Ishikawa (cell line): ENCODE data around the gene ABCB11.

ENCODE experiments used
- CEBPB ChIP-seq: IDR thresholded peaks from 2 replicates; pipeline ENCODE4 v1.6.1; 2012
- CREB1 ChIP-seq: IDR thresholded peaks from 2 replicates; pipeline ENCODE4 v1.6.1; 2012; ENCODE audit warnings: low read depth
- EGR1 ChIP-seq: IDR thresholded peaks from 2 replicates; pipeline ENCODE4 v1.6.1; 2012
- EP300 ChIP-seq: IDR thresholded peaks from 2 replicates; pipeline ENCODE4 v1.6.1; 2012; ENCODE audit warnings: borderline replicate concordance
- FOXM1 ChIP-seq: IDR thresholded peaks from 2 replicates; pipeline ENCODE4 v1.6.1; 2012; ENCODE audit warnings: low read depth, borderline replicate concordance
- NFIC ChIP-seq: IDR thresholded peaks from 2 replicates; pipeline ENCODE4 v1.6.1; 2012
- RAD21 ChIP-seq: IDR thresholded peaks from 2 replicates; pipeline ENCODE4 v1.6.1; 2012; ENCODE audit warnings: low read depth
- TAF1 ChIP-seq: IDR thresholded peaks from 2 replicates; pipeline ENCODE4 v1.6.1; 2012; ENCODE audit warnings: low read depth, mild to moderate bottlenecking
- TCF12 ChIP-seq: IDR thresholded peaks from 2 replicates; pipeline ENCODE4 v1.6.1; 2012; ENCODE audit warnings: low read depth
- TEAD4 ChIP-seq: IDR thresholded peaks from 2 replicates; pipeline ENCODE4 v1.6.1; 2012
- YY1 ChIP-seq: IDR thresholded peaks from 2 replicates; pipeline ENCODE4 v1.6.1; 2012; ENCODE audit warnings: low read depth
- ZBTB7A ChIP-seq: IDR thresholded peaks from 2 replicates; pipeline ENCODE4 v1.6.1; 2012; ENCODE audit warnings: low read depth
- TF ChIP-seq, protein P1 (sequence below): IDR thresholded peaks from 2 replicates; pipeline ENCODE4 v1.6.1; 2012; ENCODE audit warnings: low read depth, mild to moderate bottlenecking
- TF ChIP-seq, protein P2 (sequence below): IDR thresholded peaks from 2 replicates; pipeline ENCODE4 v1.6.1; 2012
- TF ChIP-seq, protein P3 (sequence below): IDR thresholded peaks from 2 replicates; pipeline ENCODE4 v1.6.1; 2012

ABCB11 gene

DNA sequence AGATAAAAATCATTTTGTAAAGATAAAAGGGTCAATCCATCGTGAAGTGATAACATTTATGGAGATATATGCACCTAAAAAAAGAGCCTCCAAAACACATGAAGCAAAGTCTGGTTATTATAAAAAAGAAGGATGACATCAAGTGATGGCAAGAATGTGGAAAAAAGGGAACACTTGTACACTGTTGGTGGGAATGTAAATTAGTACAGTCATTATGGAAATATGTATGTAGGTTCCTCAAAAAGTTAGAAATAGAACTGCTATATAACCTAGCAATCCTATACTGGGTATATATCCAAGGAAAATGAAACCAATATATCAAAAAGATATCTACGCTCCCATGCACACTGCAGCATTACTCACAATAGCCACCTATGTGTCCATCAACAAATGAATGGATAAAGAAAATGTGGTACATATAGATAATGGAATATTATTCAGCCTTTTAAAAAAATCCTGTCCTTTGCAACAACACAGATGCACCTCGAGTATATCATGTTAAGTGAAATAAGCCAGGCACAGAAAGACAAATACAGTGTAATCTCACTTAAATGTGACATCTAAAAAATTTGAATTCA is 28.9 kb downstream of the ABCB11 start:
- TF ChIP-seq, protein P1, sequence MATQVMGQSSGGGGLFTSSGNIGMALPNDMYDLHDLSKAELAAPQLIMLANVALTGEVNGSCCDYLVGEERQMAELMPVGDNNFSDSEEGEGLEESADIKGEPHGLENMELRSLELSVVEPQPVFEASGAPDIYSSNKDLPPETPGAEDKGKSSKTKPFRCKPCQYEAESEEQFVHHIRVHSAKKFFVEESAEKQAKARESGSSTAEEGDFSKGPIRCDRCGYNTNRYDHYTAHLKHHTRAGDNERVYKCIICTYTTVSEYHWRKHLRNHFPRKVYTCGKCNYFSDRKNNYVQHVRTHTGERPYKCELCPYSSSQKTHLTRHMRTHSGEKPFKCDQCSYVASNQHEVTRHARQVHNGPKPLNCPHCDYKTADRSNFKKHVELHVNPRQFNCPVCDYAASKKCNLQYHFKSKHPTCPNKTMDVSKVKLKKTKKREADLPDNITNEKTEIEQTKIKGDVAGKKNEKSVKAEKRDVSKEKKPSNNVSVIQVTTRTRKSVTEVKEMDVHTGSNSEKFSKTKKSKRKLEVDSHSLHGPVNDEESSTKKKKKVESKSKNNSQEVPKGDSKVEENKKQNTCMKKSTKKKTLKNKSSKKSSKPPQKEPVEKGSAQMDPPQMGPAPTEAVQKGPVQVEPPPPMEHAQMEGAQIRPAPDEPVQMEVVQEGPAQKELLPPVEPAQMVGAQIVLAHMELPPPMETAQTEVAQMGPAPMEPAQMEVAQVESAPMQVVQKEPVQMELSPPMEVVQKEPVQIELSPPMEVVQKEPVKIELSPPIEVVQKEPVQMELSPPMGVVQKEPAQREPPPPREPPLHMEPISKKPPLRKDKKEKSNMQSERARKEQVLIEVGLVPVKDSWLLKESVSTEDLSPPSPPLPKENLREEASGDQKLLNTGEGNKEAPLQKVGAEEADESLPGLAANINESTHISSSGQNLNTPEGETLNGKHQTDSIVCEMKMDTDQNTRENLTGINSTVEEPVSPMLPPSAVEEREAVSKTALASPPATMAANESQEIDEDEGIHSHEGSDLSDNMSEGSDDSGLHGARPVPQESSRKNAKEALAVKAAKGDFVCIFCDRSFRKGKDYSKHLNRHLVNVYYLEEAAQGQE = no peak
- TF ChIP-seq, protein P2, sequence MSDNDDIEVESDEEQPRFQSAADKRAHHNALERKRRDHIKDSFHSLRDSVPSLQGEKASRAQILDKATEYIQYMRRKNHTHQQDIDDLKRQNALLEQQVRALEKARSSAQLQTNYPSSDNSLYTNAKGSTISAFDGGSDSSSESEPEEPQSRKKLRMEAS = no peak
- TF ChIP-seq CEBPB (no peak), NFIC (no peak), RAD21 (no peak), TCF12 (no peak), YY1 (no peak), CREB1 (no peak), TEAD4 (no peak), ZBTB7A (no peak), TAF1 (no peak)
- TF ChIP-seq, protein P3, sequence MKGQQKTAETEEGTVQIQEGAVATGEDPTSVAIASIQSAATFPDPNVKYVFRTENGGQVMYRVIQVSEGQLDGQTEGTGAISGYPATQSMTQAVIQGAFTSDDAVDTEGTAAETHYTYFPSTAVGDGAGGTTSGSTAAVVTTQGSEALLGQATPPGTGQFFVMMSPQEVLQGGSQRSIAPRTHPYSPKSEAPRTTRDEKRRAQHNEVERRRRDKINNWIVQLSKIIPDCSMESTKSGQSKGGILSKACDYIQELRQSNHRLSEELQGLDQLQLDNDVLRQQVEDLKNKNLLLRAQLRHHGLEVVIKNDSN = no peak

DNA sequence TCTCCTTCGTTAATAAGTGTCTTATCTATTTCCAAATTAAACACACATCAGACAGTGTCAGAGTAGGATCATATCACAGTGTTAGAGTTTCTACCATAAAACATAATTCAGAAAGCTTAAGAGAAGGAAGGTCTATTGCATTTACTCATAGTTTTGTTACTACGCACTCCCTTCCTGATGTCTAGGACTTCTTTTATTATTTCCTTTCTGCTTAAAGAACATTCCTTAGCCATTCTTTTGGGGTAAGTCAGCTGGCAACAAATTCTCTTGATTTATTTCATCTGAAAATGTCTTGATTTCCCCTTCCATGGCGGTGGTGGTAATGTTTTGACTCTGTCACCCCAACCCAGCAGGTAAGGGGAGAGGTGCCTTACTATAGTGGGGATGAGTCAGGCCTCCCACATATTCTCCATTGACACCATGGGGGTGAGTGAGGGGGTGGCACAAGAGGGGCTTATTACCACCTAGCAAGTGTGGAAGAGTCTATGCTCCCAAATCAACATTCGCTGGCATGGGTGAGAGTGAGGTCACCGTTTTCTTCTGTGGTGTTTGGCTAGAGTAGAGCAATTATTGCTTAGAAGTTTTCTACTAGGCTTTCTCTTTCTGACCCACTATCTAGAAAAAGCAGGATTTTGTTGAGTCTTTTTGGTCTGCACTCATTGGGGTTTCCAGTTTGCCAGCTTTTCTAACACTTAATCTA is 29.9 kb downstream of the ABCB11 start:
- TF ChIP-seq TCF12 (no peak), YY1 (no peak), NFIC (no peak), CEBPB (no peak), CREB1 (no peak), ZBTB7A (no peak), TEAD4 (no peak), TAF1 (no peak), FOXM1 (no peak), RAD21 (no peak), EGR1 (no peak), EP300 (no peak)
- TF ChIP-seq, protein P3 = no peak
- TF ChIP-seq, protein P1 = no peak
- TF ChIP-seq, protein P2 = no peak

DNA sequence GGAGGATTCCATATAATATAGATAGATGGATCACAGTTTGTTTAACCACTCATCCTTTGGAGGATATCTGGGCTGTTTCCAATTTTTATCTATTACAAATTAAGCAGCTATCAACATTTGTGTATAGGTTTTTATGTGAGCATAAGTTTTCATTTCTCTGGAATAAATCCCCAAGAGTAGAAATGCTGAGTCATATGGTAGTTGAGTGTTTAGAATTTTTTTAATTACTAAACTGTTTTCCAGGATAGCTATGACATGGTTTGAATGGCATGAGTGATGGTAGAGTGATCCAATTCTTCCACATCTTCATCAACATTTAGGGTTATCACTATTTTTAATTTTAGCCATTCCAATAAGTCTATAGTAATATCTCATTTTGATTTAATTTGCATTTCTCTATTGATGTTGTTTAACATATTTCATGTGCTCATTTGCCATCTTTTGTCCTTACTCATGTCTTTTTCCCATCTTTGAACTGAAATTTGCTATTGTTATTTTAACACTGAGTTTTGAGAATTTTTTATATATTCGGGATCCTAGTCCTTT is 31.4 kb downstream of the ABCB11 start:
- TF ChIP-seq, protein P3 = no peak
- no peak for TF ChIP-seq RAD21
- TF ChIP-seq EP300 = no peak
- TF ChIP-seq, protein P2 = no peak
- no peak for TF ChIP-seq CREB1
- TF ChIP-seq, protein P1 = no peak
- TF ChIP-seq ZBTB7A = no peak
- TF ChIP-seq EGR1 = no peak
- TF ChIP-seq TAF1 = no peak
- no peak for TF ChIP-seq TCF12
- no peak for TF ChIP-seq CEBPB
- no peak for TF ChIP-seq FOXM1
